Peyer's patch (tissue), 4 donors: ENCODE results near the gene CFAP58. TPM values are rescaled to one million over a fixed set of nuclear protein-coding genes. Genes with fewer than 3 reads are reported as not detected.
A peak's percentile ranks its signal among the peaks of the same experiment; 100 is the strongest.

Experiments
- DNase-seq, 3 donors: peaks; one replicate each; pipeline ENCODE4 v3.0.0-alpha.2; 2017 to 2019
- H3K27ac ChIP-seq, 4 donors: fragments of 200-600 bp; sonication (generic); one replicate each; pipeline ENCODE4 v1.5.1; 2016 to 2019
- H3K27me3 ChIP-seq, 2 donors: fragments of 200-600 bp; sonication (generic); one replicate each; pipeline ENCODE4 v1.5.1; 2019
- H3K36me3 ChIP-seq, 3 donors: fragments of 200-600 bp; sonication (generic); one replicate each; pipeline ENCODE4 v1.5.1; 2016 to 2019
- H3K4me1 ChIP-seq, 4 donors: fragments of 200-600 bp; sonication (generic); one replicate each; pipeline ENCODE4 v1.5.1; 2016 to 2019
- H3K4me3 ChIP-seq, 4 donors: fragments of 200-600 bp; sonication (generic); 1 replicate in 3 of 4; 2 replicates in 1 of 4; pipeline ENCODE4 v1.5.1; 2016 to 2019; ENCODE audit warnings: mild to moderate bottlenecking in 1 of 4
- H3K9me3 ChIP-seq, 4 donors: fragments of 200-600 bp; sonication (generic); one replicate each; pipeline ENCODE4 v1.5.1; 2016 to 2019; ENCODE audit warnings: mild to moderate bottlenecking in 1 of 4
- POLR2A ChIP-seq, 2 donors: fragments of 450-650 bp; IDR thresholded peaks; one replicate each; pipeline ENCODE4 v1.5.1; 2017; ENCODE audit warnings: antibody characterized with exemption in 2 of 2, mild to moderate bottlenecking in 2 of 2, moderate library complexity in 2 of 2
- total RNA-seq, 4 donors: library from RNA; depleted of rRNA; stranded (reverse); fragments of >200 nt; gene quantifications; one replicate each; pipeline ENCODE4 v1.1.0, GENCODE V29; 2016
- TF ChIP-seq, protein P1 (sequence below), 6 experiments: fragments of 450-650 bp in 4 of 6; fragments of 200-600 bp in 2 of 6; sonication (generic) in 1 of 6; IDR thresholded peaks; one replicate each; pipeline ENCODE4 v1.5.1; 2017 to 2019; ENCODE audit warnings: antibody characterized with exemption in 6 of 6, mild to moderate bottlenecking in 3 of 6, moderate library complexity in 1 of 6

Gene CFAP58
- total RNA-seq, 4 donors from 2014 or later: 2.5 TPM; not detected in 3

DNA sequence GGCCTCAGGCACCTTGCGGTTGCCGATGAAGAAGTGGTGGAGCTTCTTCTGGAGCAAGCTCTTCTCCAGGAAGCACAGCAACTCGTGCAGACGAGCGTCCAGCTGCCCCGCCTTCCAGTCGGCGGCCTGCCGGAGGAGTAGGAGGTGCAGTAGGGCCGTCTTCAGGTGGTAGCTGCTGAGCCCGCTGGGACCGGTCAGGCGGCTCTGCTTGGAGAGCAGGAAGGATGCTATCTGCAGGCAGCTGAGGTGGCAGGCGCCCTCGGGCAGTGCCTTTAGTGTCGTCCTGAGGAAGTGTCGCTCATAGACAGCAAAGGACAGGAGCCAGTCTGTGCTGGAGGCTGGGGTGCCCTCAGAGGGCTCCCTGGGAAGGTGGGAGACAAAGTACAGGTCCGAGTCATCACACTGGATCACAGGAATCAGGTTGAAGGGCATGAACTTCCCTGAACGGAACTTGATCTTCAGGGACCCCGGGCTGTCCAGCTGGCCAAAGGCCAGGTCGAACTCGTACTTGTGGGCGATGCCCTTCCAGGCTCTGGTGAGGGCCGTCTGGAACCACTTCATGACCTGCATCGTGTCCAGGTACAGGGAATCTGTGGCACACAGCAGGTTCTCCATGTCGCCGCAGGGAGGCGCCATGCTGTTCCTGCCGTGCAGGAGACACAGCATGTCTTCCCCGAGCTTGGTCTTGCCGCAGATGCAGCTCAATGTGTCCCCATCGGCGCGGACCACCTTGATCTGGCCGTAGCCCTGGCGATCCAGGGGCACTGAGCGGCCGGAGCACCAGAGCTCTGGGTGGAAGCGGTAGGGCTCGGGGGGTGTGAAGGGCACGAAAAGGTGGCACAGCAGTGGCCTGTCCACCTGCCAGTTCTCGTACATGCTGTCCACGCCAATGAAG, 38.8 kb upstream of the CFAP58 start:
- Histone ChIP-seq H3K4me3 (no peak overlapping the region), H3K27ac (no peak overlapping the region), H3K36me3 (peaks cover 0 to 31% (median 0%) of the 10 kb centered on the region in 3 donors), H3K4me1 (peaks cover 0 to 6% (median 2%) of the 10 kb centered on the region in 4 donors), H3K9me3 (no peaks in the 10 kb centered on the region), H3K27me3 (no peaks in the 10 kb centered on the region)
- peak in 1 of 3 donors; percentile 28 for DNase-seq
- TF ChIP-seq POLR2A (IDR thresholded peaks at IDR 0.05): no peak
- TF ChIP-seq, protein P1, sequence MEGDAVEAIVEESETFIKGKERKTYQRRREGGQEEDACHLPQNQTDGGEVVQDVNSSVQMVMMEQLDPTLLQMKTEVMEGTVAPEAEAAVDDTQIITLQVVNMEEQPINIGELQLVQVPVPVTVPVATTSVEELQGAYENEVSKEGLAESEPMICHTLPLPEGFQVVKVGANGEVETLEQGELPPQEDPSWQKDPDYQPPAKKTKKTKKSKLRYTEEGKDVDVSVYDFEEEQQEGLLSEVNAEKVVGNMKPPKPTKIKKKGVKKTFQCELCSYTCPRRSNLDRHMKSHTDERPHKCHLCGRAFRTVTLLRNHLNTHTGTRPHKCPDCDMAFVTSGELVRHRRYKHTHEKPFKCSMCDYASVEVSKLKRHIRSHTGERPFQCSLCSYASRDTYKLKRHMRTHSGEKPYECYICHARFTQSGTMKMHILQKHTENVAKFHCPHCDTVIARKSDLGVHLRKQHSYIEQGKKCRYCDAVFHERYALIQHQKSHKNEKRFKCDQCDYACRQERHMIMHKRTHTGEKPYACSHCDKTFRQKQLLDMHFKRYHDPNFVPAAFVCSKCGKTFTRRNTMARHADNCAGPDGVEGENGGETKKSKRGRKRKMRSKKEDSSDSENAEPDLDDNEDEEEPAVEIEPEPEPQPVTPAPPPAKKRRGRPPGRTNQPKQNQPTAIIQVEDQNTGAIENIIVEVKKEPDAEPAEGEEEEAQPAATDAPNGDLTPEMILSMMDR (IDR thresholded peaks at IDR 0.05): no peak

DNA sequence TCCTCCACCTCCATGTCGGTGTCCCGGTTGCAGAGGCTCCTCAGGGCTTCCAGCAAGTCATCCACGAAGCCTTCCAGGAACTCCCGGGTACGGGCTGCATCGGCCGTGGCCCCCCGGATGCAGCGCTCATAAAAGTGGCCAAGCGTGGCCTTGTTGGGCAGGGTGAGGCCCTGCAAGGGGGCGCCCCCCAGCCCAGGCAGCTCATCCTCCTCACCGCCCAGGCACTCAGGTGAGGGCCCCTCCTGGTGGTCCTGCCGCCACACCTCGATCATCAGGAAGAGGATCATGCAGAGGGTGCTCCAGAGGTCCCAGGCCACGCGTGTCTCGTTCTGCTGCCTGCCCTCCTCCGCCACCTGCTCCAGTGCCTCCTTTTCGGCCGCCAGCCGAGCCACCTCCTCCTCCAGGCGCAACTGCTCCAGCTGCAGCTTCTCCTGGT, 38.1 kb upstream of the CFAP58 start:
- no peak overlapping the region for H3K4me3 ChIP-seq
- H3K9me3 ChIP-seq: no peaks in the 10 kb centered on the region
- H3K36me3 ChIP-seq: peaks cover 0 to 31% (median 0%) of the 10 kb centered on the region in 3 donors
- TF ChIP-seq, protein P1 (IDR thresholded peaks at IDR 0.05): no peak
- TF ChIP-seq POLR2A (IDR thresholded peaks at IDR 0.05): no peak
- peaks cover 0 to 6% (median 2%) of the 10 kb centered on the region in 4 donors for H3K4me1 ChIP-seq
- DNase-seq: no peak
- no peak overlapping the region for H3K27ac ChIP-seq
- no peaks in the 10 kb centered on the region for H3K27me3 ChIP-seq

DNA sequence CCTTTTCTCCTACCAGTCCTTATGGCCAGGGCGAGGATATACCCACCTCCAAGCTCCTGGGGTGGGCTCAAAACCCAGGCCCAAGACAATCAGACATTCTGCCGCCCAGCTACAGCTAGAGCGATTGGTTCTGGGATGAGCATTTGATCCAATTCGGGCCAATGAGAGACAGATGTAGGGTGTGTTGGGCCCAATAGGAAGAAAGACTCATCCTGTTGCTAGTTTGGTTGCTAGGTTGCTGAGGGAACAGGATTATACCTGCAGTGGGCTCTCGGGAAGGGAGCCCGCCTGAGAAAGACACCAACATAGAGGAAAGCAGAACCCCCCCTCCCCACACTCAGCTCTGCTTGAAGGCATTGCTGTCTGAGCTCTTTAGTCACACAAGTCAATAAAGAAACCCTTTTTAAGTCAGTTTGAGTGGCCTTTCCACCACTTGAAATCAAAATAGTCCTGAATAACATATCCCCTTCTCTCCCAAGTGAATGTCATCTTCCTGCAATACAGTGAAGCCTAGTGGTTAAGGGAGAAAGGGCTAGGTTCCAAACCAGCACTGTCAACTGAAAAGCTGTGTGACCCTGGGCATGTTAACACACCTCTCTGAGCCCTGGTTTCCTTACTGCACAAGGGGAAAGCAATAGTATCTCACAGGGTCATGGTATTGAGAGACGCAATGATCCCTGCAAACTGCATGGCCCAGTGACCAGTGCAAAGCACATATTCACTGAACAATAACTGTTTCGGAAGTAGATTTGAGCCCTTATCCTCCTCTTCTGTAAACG, 37.1 kb upstream of the CFAP58 start:
- H3K36me3 ChIP-seq: peaks cover 0 to 31% (median 0%) of the 10 kb centered on the region in 3 donors
- DNase-seq: peak in 1 of 3 donors; percentile 24
- H3K4me1 ChIP-seq: peaks cover 0 to 13% (median 2%) of the 10 kb centered on the region in 4 donors
- H3K27me3 ChIP-seq: no peaks in the 10 kb centered on the region
- no peak overlapping the region for H3K4me3 ChIP-seq
- no peaks in the 10 kb centered on the region for H3K9me3 ChIP-seq
- H3K27ac ChIP-seq: peak overlapping the region in 2 of 4 donors; percentile 17 to 44
- TF ChIP-seq, protein P1 (IDR thresholded peaks at IDR 0.05): no peak
- TF ChIP-seq POLR2A (IDR thresholded peaks at IDR 0.05): no peak

DNA sequence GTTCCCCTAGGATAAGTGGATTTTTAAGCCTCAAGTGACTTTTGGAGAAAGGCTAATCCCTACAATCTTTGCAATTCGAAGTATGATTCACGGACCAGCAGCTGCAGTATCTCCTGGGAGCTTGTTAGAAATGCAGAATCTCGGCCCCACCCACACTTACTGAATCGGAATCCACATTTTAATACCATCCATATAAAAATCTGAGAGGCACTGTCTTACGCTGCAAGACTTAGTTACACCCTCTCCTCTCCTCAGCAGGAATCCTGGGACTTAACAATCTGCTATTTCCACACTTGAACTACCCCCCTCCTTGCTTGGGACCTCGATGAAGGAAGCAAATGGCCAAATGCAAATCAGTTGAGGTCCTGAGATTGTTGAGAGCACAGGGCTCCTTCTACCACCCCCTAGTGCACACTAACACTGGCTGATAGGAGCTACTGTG, 36.3 kb upstream of the CFAP58 start:
- no peak for TF ChIP-seq POLR2A (IDR thresholded peaks at IDR 0.05)
- TF ChIP-seq, protein P1 (IDR thresholded peaks at IDR 0.05): no peak
- peaks cover 0 to 21% (median 7%) of the 10 kb centered on the region in 4 donors for H3K4me1 ChIP-seq

DNA sequence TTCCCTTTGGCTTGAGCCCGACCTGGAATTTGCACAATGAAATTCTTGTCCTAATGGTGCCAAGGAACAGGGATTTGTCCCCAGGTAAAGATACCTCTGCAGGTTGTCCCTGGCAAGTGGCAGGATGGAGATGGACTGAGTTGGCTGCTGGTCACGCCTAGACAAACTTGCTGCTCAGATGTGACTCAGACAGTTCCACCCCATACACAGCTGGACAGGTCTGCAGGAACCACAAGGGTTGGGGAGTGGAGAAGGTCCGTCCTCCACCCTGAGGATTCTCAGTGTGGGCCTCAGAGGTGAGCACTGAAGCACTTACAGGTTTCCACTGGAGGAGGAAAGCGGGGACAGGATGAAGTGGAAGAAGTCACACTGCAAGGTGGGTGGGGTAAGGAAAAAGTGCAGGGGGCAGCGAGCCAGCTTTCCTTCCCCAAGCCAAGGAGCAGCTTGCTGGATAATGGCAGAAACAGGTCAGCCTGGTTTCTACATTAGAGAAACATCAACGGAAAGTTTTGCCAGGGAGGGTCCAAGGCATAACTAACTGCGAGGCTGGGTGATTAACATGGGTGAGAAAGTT, 35.8 kb upstream of the CFAP58 start:
- H3K27ac ChIP-seq: peak overlapping the region in 1 of 4 donors; percentile 28
- H3K4me1 ChIP-seq: peaks cover 0 to 26% (median 12%) of the 10 kb centered on the region in 4 donors
- no peak overlapping the region for H3K4me3 ChIP-seq
- no peaks in the 10 kb centered on the region for H3K9me3 ChIP-seq
- H3K27me3 ChIP-seq: no peaks in the 10 kb centered on the region
- TF ChIP-seq POLR2A (IDR thresholded peaks at IDR 0.05): no peak
- TF ChIP-seq, protein P1 (IDR thresholded peaks at IDR 0.05): no peak
- peak in 1 of 3 donors; percentile 44 for DNase-seq
- H3K36me3 ChIP-seq: peaks cover 0 to 28% (median 0%) of the 10 kb centered on the region in 3 donors

More for the DNA sequence above, 36.3 kb upstream of the CFAP58 start:
- DNase-seq: peak in 1 of 3 donors; percentile 47
- peaks cover 0 to 31% (median 0%) of the 10 kb centered on the region in 3 donors for H3K36me3 ChIP-seq
- no peaks in the 10 kb centered on the region for H3K9me3 ChIP-seq
- no peak overlapping the region for H3K4me3 ChIP-seq
- H3K27me3 ChIP-seq: no peaks in the 10 kb centered on the region
- H3K27ac ChIP-seq: peak overlapping the region in 1 of 4 donors; percentile 28
